Omental fat pad (tissue), 4 donors: ENCODE data around the gene IYD. TPM values are rescaled to one million over a fixed set of nuclear protein-coding genes. Genes with fewer than 3 reads are reported as not detected.

Experiments used
- ATAC-seq: fragments of 150-250 bp; one replicate; pipeline ENCODE4 v1.9.1; 2016; ENCODE audit warnings: mild to moderate bottlenecking, moderate library complexity; ENCODE audit not compliant: low FRiP score
- DNase-seq: peaks from one replicate; pipeline ENCODE4 v3.0.0-alpha.2; 2019; ENCODE audit warnings: low spot score
- total RNA-seq, 4 donors: library from RNA; depleted of rRNA; stranded (reverse); fragments of >200 nt; gene quantifications; one replicate each; pipeline ENCODE4 v1.1.0, GENCODE V29; 2016
- TF ChIP-seq, protein P1 (sequence below), 3 donors: fragments of 450-650 bp; IDR thresholded peaks; one replicate each; pipeline ENCODE4 v1.5.1; 2016 to 2017; ENCODE audit warnings: antibody characterized with exemption in 3 of 3, mild to moderate bottlenecking in 3 of 3, moderate library complexity in 2 of 3

IYD gene
- total RNA-seq, 4 donors from 2014 or later = 0.06 TPM; not detected in 3

DNA sequence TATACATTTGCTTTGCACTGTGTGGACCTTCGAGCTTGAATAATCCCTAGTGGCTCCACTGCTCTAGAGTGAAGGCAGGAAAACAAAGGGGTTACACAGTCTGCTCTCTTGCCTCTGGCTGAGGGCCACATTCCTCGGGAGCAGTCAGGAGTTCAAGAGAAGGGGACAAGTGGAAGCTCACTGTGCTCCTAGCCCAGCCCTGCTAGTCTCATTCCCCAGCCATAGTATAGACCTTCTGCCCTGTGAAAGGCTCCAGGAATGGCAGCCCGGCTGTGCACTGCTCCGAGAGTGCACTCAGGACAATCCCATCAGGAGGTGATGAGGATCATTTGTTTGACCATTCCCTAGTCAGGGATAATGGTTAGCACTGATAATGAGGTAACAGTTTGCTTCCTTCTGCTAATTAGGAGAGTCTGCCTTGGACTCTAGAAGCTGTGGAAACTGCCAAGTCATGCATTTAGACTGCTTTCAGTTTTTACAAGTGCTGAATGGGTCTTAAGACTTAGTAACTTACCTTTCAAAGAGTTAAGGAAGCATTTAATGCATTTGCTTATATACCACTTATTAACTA is 8.5 kb downstream of the IYD start:
- TF ChIP-seq, protein P1, sequence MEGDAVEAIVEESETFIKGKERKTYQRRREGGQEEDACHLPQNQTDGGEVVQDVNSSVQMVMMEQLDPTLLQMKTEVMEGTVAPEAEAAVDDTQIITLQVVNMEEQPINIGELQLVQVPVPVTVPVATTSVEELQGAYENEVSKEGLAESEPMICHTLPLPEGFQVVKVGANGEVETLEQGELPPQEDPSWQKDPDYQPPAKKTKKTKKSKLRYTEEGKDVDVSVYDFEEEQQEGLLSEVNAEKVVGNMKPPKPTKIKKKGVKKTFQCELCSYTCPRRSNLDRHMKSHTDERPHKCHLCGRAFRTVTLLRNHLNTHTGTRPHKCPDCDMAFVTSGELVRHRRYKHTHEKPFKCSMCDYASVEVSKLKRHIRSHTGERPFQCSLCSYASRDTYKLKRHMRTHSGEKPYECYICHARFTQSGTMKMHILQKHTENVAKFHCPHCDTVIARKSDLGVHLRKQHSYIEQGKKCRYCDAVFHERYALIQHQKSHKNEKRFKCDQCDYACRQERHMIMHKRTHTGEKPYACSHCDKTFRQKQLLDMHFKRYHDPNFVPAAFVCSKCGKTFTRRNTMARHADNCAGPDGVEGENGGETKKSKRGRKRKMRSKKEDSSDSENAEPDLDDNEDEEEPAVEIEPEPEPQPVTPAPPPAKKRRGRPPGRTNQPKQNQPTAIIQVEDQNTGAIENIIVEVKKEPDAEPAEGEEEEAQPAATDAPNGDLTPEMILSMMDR (IDR thresholded peaks at IDR 0.05) = no peak
- no peak for ATAC-seq
- no peak for DNase-seq

DNA sequence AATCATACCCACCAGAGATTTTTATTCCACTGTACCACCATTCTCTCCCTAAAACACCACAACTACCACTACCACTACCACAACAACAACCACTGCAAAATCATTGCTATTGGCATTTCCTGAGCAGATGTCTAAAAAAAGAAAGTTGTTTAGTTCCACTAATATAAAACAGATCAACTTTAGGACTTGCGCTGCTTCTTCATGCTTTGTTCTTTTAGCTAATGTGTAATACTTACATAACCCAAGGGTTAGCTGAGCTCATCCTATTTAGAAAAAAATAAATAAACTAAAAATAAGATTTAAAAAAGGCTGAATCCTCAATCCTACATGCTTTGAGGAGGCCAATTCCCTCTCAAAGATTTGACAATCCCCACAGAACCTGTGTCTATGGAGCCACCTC is 11.4 kb downstream of the IYD start:
- TF ChIP-seq, protein P1 (IDR thresholded peaks at IDR 0.05) = no peak
- ATAC-seq = no peak
- DNase-seq = no peak

DNA sequence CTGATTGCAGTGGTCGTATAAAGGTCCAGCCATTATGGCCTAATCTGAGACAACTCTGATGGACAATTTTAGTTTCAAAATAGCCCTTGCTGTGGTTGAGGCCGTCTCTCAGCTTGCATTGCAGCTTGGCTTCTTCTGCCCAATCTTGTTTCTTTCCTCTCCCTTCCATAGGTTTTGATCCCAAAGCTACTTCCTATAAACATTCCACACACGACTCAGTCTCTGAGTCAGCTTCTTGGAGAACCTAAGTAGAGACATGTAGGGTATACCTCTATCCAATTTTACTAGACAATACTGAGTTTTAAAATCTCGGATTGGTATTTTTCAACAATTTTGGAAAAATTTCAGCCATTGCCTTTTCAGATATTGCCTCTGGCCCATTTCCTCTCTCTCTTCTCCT is 13.4 kb downstream of the IYD start:
- DNase-seq (no peak), ATAC-seq (no peak)
- TF ChIP-seq, protein P1 (IDR thresholded peaks at IDR 0.05) = no peak

DNA sequence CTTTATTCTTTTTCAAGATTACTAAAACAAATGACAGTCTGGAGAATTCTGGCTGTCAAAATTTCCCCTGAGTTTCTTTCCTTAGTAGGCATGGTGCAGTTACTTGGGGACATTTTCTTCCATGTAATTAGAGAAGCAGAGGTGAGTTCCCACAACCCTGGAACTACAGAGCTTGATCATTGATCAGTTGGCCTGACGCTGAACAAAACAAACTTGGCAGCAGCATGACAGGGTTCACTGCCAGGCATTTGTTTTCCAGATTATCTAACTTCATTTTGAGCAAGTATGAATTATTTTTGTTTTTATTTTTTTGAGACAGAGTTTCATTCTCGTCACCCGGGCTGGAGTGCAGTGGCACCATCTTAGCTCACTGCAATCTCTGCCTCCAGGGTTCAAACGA is 22.6 kb downstream of the IYD start:
- TF ChIP-seq, protein P1 (IDR thresholded peaks at IDR 0.05) = no peak
- ATAC-seq (no peak), DNase-seq (no peak)

DNA sequence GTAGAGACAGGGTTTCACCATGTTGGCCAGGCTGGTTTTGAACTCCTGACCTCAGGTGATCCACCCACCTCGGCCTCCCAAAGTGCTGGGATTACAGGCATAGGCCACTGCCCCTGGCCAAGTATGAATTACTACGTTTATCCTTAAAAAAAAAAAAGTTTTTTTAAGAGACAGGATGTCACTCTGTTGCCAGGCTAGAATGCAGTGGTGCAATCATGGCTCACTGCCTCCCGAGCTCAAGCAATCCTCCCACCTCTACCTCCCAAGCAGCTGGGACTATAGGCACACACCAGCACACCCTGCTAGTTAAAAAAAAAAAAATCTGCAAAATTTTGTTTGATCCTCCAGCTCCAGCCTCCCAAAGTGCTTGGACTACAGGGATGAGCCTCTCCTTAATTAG is 23.1 kb downstream of the IYD start:
- ATAC-seq (no peak), DNase-seq (no peak)
- TF ChIP-seq, protein P1 (IDR thresholded peaks at IDR 0.05) = no peak

DNA sequence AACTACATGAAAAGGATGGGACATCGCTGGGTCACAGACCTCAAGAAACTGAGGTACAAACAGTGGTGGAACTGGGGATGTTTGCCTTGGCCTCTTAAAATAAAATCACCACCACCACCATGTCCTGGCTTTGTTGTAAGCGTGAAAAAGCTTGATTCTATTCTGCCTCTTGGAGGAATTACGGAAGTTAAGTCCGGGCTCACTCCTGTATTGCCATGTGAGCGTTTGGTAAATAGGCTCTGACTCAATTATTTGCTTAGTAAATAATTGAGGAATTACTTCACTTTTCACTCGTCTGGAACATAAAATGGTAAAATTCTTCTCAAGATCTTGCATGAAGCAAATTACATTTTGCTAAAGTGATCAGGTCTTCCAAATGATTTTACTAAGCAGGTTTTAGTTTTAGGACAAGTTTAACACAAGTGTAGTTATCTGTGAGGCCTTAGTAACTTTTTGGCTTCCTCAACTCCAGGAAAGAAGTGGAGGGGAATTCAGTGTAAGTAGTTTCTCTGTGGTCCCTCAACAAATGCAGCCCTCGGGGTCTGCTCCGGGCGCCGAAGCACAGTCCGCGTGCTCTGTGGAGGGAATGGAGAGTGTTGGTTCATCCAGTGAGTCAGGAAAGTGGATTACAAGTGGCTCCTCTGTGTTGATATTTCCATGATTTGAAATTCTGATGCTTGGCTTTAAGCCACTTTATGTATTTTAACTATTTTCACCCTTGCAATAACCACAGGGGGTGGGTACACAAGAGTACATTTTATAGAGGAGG is 23.8 kb downstream of the IYD start:
- ATAC-seq = no peak
- TF ChIP-seq, protein P1 (IDR thresholded peaks at IDR 0.05) = no peak
- DNase-seq = no peak
